Choroid plexus epithelial cell (primary cell): ENCODE data around the gene KRTAP2-1.

Source experiments
- DNase-seq: peaks from one replicate; pipeline ENCODE4 v3.0.0-alpha.2; 2010; ENCODE audit warnings: low read depth
- H3K4me3 ChIP-seq: 2 replicates; pipeline ENCODE4 v1.5.1; 2011; ENCODE audit warnings: low read depth, mild to moderate bottlenecking, control low read depth, low read length, moderate library complexity
- TF ChIP-seq, protein P1 (sequence below): conservative IDR thresholded peaks from 2 replicates; pipeline ENCODE4 v1.5.1; 2011; ENCODE audit warnings: low read depth, mild to moderate bottlenecking, control low read depth, inconsistent platforms, low read length, moderate library complexity

Gene KRTAP2-1

DNA sequence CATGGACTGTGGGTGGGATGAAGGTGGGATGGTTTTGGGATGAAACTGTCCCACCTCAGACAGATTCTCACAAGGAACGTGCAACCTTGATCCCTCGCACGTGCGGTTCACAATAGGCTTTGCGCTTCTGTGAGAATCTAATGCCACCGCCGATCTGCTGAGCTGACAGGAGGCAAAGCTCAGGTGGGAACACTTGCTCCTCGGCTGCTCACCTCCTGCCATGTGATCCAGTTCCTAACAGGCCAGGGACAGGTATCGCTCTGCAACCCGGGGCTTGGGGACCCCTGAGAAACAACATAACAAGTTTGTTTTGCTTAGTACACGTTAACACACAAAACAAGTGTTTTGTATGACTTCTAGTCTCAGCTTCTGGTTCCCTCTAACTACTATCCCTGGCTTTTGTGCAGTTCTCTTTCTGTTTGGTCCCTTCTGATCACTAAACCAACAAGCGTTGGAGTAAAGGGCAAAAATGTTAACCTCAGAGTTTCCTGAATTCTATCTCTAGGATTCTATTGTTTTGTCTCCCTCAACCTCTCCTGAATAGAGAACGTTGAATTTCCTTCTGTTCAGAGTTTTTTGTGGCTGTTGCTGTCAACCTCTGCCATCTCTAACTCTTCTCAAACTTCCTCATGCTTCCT is 30.4 kb downstream of the KRTAP2-1 start:
- H3K4me3 ChIP-seq, result no peak overlapping the region
- TF ChIP-seq, protein P1, sequence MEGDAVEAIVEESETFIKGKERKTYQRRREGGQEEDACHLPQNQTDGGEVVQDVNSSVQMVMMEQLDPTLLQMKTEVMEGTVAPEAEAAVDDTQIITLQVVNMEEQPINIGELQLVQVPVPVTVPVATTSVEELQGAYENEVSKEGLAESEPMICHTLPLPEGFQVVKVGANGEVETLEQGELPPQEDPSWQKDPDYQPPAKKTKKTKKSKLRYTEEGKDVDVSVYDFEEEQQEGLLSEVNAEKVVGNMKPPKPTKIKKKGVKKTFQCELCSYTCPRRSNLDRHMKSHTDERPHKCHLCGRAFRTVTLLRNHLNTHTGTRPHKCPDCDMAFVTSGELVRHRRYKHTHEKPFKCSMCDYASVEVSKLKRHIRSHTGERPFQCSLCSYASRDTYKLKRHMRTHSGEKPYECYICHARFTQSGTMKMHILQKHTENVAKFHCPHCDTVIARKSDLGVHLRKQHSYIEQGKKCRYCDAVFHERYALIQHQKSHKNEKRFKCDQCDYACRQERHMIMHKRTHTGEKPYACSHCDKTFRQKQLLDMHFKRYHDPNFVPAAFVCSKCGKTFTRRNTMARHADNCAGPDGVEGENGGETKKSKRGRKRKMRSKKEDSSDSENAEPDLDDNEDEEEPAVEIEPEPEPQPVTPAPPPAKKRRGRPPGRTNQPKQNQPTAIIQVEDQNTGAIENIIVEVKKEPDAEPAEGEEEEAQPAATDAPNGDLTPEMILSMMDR, result no peak
- DNase-seq, result no peak

DNA sequence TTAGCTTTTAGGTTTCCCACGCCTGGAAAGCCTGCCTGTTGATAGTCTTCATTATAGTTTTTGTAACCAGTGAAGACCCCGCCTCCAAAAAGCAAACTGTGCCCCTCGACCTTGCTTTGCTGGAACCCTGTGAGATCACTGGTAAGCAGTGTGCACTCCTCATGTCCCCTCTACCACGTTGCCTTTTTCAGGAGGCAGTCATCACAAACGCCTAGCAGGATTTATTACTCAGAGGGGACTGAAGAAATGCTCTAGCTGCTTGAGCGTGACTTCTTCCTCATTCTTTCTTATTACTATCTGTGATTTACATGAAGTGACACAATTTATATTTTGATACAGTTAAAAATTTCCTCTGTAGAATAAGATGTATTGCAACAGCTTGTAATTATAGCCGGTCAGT is 31.7 kb downstream of the KRTAP2-1 start:
- TF ChIP-seq, protein P1, result no peak
- DNase-seq, result no peak
- no peak overlapping the region for H3K4me3 ChIP-seq

DNA sequence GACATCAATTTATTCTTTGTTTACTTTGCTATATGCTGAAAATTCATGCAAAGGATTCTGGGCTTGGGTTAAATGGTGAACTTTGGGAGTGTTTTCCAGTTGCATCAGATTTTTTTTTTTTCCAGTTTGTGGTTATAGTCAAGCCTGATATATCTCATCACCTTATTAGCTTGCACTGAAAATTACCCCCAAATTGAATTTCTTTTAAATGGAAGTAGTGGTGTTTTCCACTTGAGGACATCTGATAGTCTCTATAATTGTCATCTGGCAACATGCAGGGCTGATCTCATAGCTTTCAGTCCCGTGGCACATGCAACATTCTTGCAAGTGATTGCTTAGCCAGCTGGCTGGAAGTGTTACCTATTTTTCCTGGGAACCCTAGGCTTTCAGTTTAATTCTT is 33.5 kb downstream of the KRTAP2-1 start:
- peak; percentile 43 for DNase-seq
- TF ChIP-seq, protein P1, result no peak
- no peak overlapping the region for H3K4me3 ChIP-seq

DNA sequence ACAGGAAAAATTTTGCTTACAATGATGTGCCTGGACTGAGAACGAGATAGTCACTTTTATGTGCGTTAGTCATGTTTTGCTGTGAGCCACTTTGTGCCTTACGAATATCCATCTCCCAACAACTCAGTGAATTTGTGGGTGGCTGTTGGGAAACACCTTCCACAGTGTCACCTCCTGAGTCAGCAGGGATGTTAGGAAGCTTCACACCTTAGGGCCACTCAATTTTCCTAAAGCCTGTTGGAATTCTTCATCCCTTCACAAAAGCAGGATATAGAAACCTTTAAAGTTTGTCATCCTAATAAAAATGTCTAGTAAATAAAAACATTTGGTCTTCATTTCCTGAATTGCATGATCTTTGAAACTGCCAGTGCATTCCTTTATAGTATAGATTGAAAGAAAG is 33.9 kb downstream of the KRTAP2-1 start:
- no peak overlapping the region for H3K4me3 ChIP-seq
- TF ChIP-seq, protein P1, result no peak
- no peak for DNase-seq

DNA sequence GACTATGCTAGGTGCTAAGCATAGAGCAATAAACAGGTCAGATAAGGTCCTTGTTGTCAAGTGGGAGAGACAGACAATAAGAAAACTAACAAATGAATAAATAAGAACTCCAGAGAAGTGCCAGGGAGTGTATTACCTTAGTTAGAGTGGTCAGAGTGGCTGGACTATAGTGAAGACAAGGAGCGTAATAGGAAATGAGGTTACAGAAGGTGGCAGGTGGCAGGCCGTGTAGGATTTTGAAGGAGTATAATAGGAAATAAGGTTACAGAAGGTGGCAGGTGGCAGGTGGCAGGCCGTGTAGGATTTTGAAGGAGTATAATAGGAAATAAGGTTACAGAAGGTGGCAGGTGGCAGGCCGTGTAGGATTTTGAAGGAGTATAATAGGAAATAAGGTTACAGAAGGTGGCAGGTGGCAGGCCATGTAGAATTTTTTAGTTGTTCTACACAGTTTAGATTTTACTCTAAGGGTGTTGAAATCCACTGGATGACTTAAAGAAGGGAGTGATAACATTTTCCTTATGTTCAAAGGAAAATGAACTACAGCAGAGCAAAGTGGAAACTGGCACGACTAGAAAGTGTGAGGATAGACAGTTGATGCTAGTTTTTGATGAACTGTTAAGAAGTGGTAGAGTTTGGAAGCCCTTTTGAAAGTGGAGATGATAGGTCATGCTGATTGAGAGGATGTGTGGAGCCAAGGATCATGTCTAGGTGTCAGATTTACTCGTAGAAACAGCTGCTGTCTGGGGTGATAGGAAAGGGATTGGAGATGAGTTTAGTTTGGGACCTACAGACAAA is 34.6 kb downstream of the KRTAP2-1 start:
- no peak for DNase-seq
- TF ChIP-seq, protein P1, result no peak
- no peak overlapping the region for H3K4me3 ChIP-seq

DNA sequence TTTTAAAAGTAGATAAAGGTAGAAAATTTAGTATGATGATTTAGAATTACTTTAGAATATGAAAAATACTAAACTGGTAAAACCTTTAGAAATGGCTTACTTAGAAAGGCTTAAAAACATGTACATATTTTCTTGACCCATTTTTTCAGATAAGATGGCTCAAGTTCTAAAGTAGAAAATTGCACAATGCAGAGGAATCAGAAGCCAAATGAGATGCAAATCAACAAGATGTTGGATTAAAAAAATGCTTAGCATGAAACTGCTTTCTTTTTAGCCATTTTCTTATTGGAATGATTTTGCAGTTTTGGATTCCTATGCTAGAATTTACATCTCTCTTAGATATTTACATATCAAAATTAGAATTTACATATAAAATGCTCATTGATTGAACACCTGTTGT is 36.7 kb downstream of the KRTAP2-1 start:
- H3K4me3 ChIP-seq, result no peak overlapping the region
- no peak for DNase-seq
- TF ChIP-seq, protein P1, result no peak

DNA sequence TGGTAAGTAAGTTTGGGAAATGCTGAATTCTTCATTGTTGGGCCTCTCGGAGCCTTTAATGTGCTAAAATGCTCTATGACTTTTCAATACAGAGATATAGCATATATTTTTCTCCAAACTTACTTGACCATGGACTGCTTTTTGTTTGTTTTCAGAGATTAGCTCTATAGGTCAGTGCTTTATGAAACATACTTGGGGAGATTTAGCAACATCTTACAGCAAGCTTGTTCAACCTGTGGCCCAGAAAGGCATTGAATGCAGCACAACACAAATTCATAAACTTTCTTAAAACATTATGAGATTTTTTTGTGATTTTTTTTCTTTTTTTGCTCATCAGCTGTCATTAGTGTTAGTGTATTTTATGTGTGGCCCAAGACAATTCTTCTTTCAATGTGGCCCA is 37.2 kb downstream of the KRTAP2-1 start:
- TF ChIP-seq, protein P1, result no peak
- no peak overlapping the region for H3K4me3 ChIP-seq
- DNase-seq, result no peak
